ENCODE measurements around the gene TBK1.
A peak's percentile ranks its signal among the peaks of the same experiment; 100 is the strongest.

The TBK1 gene

DNA sequence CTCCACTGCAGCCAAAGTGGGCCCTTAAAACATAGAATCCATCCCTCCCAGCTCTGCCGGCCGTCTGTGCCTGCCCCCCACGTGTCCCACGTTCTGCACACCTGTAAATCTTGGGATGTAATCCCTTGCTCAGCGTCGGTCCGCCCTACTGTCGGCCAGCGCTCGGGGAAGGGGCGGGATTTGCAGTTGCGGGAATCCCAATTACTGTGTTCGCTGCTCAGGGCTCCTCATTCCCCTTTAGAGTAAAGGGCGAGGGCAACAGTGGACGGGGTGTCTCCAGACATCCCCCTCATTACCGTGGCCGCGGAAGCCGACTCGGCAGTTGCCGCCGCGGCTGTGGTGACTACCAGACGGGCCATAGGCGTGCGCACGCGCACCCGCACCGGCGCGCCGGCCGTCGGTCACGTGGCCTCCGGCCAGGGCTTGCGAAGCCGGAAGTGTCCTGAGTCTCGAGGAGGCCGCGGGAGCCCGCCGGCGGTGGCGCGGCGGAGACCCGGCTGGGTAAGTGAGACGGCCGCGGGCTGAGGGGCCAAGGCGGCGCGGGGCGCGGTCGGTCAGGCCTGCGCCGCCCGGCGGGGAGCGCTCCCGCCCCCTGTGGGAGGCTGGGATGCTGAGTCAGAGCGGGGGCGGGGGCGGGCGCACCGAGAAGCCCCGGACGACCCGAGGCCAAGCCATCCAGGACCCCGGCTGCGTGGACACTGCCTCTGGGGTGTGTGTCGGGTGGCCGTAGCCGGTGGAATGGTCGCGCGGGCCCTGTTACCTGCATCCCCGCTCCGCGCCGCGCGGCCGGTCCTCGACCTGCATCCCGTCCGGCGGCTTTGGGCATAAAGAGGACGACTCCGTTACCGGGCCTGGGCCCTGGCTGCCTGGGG, at the start of gene TBK1:
Gene TBK1, plus strand, starts transcription at position 434 of the 872 bp plus-strand sequence. CDS start 3,751 bp downstream, outside the sequence.
- DNase-seq (ENCODE audit: low read depth) = peak; percentile 32

DNA sequence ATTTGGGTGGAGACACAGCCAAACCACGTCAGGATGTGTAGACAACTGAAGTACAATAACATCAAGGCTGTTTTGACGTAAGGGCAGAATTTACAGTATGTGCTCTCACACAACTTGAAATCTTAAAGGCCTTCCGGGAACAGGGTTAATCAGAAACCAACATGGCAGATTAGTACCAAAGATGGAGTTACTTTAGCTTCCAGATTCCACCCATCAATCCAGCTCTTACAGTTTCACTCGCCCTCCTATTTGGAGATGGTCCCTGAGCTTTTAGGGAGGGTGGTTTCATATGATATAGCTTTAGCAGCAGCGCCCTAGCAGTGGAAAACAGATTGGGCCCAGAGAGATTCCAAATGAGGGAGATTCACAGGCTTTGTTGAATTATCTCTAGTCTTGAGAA, 49.7 kb upstream of the TBK1 start:
- DNase-seq (ENCODE audit: low read depth) = no peak

DNA sequence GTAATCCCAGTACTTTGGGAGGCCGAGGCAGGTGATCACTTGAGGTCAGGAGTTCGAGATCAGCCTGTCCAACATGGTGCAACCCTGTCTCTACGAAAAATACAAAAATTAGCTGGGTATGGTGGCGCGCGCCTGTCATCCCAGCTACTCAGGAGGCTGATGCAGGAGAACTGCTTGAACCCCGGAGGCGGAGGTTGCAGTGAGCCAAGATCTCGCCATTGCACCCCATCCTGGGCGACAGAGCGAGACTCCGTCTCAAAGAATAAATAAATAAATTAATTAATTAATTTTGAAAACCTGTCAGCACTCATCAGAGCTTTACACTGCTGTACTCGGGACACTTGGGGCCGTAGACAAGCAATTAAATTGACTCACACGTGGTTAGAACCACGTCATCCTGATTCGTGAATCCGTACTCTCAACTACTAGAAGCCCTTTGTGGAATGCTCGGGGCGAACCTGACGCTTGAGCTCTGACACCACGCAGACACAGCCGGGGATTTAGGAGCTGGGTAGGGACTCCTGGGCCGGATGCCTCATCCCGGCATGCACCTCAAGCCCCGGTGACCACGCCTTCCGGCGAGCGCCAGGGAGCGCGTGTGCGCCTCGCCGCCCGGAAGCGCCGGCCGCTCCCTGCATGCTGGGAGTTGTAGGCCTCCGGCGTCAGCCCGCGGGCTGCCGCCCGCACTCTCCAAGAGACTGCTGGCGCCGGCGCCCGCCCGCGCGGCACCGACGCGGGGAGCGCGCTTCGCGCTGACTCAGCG, 48.0 kb upstream of the TBK1 start, which contains the start of gene XPOT:
Gene XPOT, plus strand, starts transcription at position 686 of the 763 bp plus-strand sequence. CDS start 5,644 bp downstream, outside the sequence.
- DNase-seq (ENCODE audit: low read depth) = peak; percentile 77

DNA sequence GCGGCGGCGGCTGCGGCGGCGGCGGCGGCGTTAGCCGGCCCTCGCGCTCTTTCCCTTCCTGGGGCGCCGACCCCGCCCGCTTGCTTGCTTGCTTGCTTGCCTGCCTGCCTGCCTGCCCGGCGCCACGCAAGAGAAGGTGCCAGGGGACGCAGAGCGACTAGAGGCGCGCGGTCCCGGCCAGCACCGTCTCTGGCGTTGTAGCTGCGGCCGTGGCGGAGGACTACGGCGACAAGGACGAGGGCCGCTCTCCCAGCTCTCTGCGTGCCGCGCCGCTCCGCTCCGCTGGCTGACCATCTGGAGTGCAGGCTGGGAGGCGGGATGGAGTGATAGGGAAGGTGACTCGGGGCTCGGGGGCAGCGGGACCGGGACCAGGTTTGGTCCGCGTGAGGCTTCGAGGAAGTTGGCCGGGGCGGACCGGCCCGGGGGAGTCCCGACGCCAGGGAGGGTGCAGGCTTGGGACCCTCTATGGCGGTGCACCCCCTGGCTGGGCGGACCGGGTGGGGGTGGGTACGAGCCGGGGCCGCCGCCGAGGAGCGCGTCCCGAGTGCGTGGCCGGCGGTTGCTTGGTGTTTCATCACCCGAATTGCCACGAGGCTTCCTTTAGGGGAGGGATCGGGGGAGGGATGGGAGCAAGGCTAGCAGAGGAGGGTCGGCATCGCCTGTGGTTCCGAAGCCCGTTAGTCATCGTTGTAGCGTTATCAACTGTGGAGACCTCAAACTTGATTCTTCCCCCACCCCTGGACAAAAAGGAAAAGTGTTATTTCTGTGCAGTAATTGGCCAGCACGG, 47.3 kb upstream of the TBK1 start:
- no peak for DNase-seq (ENCODE audit: low read depth)

DNA sequence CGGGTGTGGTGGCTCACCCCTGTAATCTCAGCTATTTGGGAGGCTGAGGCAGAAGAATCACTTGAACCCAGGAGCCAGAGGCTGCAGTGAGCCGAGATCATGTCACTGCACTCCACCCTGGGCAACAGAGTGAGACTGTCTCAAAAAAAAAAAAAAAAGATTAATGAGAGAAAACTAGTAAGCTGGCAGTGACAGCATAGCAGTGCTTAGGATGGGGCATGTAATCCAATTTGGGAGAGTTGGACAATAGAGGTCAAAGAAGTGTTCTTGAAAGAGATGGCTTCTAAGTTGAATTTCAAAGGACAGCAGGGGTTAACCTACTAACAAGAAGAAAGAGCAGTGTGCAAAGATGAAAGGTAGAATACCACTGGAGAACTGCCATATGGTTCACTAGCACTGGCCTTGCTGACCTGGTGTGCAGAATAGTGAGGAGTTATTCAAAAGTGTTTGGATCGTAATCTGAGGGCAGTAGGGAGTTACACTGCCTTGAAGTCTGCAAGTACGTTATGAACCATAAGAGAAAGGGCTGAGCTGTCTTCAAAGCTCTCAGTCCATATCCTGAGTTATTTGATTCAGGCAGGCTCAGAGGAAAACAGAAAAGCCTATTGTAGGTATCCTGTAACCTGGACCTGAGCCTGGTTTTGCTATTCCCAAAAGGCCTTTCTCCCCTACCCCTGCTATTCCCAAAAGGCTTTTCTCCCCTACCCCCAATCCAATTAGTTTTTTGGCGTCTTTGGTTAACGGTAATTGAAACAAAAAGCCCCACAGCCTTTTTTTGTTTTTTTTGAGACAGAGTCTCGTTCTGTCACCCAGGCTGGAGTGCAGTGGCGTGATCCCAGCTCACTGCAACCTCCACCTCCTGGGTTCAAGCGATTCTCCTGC, 44.3 kb upstream of the TBK1 start:
- DNase-seq (ENCODE audit: low read depth) = no peak

DNA sequence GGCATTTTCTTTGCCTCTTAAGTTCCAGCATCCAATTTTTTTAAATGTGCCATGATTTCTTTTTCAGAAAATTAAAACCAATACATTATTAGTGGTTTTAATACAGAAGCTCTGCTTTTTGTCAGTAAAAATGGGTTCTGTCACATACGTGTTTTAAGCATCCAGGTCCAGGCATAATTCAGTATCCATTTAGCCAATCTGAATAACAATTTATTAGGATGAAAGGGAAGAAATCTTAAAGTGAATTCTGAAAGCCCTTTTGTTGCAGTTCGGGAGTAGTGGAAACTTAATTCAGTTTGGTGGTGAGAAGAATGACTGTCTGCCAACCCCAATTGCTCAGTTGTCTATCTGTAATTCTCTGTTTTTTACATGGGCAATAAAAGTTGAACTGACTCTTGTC, 40.5 kb upstream of the TBK1 start:
- DNase-seq (ENCODE audit: low read depth) = no peak

DNA sequence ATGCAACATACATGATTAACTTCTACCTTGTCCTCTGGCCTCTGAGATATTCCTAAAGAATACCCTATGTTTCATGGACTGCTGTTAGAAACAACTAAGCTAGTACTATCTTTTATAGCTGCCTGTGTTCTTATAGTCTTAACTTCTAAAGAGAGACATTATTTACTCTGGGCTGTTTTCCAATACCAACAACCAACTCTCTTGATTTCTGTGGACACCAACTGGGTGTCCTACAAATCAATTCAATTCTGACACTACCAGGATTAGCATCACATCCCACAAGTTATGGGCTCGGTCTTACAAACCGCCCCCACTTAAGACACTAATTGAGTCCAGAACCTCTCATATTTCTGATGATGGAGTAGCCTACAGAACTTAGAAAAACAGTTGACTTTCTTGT, 39.5 kb upstream of the TBK1 start:
- no peak for DNase-seq (ENCODE audit: low read depth)

DNA sequence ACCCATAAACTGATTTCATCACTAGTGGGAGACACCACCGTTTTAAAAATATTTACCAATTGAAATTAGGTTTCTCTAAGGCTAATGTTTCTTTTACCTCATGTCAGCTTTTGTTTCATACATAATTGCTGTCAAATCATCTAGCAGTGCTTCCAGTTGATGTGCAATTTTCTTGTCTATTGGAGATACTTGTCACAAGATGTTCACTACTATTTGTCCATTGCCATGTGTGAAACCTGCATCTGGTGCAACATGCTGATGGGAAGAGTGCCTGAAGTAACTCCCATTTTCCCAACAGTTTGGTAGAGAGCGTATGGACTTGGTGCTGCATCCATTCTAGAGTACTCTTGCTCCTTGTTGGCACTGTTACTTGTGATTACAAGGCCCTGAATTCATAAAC, 38.0 kb upstream of the TBK1 start:
- DNase-seq (ENCODE audit: low read depth) = no peak

DNA sequence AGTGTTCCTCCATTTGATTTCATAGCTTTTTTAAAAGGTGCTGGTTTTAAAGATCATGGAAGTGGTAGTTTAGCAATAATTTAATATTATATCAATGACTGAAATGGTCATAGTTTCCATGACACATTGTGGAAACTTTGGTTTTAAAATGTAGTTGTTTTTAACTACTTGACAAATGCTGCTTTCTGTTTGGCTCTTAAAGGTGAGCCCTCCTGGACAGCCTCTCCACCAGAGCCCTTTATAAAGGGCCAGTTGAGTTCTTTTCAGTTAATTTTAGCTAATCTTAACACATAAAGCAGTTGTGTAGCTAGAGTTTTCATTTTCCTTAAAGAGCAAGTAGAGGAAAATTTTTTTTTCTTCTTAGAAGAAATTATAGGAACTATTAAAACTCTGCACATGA, 33.7 kb upstream of the TBK1 start:
- no peak for DNase-seq (ENCODE audit: low read depth)

DNA sequence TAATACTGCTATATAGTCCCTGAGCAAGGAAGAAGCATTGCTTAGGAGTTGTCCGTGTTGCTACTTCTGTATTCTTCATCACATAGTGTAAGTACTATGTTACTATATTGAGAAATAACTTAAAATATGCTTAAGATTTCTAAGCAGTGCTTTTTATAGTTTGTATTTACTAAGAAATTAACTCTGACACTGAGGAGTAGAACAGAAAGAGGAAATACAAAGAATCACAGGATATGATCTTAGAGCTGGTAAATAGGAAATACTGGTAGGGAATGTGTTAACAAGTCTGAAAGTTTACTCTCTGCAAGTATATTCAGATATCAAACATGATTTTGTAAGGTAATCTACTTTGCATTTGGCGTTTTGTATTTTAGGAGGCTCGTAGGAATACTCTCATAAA, 32.2 kb upstream of the TBK1 start:
- DNase-seq (ENCODE audit: low read depth) = no peak

DNA sequence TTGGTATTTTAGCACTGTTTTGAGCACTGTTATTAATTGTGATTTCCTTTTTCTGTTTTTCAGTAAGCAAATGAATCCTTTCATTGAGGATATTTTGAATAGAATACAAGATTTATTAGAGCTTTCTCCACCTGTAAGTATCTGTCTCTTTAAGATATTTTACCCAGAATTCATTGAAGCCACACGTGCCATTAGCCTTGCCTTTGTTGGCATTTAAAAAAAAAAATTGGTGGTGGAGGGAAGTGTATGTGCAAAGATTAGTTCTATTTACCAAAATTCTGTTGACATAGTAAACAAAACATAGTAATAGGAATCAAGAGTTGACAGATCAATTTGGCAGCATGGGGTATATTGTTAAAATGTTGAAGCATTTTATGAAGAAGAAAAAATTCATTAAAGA, 23.9 kb upstream of the TBK1 start:
- DNase-seq (ENCODE audit: low read depth) = no peak

DNA sequence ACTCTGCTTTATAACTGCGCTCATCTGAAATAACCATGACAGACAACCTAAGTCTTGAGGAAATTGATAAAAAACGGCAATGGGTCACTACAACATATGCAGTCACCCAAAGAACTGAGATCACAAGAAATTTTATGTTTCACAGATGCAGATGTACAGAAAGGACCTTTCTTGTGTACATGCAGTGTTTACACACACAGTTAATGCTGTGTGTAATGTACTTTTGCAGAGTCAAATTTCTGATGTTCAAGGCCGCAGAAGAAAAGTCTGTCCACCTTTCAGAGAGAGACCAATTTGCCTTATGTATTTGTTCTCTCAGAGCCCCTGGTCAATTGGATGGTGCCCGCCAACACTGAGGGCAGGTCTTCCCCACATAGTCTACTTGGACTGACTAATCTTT, 23.0 kb upstream of the TBK1 start:
- no peak for DNase-seq (ENCODE audit: low read depth)

DNA sequence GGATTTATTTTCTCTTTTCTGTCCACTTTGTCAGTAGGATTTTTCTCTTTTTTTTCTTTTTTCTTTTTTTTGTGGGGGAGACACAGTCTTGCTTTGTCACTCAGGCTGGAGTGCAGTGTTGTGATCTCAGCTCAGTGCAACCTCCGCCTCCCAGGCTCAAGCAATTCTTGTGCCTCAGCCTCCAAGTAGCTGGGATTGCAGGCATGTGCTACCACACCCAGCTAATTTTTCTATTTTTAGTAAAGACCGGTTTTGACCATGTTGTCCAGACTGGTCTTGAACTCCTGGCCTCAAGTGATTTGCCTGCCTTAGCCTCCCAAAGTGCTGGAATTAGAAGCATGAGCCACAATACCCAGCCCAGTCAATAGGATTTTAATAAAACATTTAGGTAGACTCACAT, 21.0 kb upstream of the TBK1 start:
- no peak for DNase-seq (ENCODE audit: low read depth)

DNA sequence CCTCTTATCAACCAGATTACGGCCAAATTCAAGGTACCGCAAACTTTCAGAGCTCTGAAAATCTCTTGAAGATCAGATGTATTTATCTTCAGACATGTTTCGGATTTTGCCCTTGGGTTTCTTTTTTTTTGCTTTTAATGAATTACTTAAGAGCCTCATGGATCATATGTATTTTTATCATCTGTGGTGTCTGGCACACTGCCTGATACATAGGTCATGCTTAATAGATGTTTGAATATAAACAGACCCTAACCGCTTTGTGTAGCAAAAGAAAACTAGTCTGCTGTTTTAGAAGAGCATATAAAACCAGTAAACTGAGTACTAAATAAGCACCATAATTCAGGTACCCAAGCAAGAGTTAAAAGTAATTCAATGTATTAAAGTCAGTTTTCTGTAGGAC, 20.1 kb upstream of the TBK1 start:
- DNase-seq (ENCODE audit: low read depth) = no peak

DNA sequence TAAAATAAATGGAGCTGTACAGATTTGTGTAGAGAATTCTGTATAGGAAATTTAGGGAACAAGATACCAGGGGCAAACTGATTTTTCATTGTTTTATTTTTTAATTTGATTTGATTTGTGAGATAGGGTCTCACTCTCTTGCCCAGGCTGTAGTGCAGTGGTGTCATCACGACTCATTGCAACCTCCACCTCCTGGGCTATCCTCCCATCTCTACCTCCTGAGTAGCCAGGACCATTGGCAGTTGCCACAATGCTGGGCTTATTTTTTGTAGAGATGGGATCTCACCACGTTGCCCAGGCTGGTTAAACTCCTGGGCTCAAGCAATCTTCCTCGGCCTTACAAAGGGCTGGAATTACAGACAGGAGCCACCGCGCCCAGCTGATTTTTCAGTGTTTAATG, 18.0 kb upstream of the TBK1 start:
- DNase-seq (ENCODE audit: low read depth) = no peak

DNA sequence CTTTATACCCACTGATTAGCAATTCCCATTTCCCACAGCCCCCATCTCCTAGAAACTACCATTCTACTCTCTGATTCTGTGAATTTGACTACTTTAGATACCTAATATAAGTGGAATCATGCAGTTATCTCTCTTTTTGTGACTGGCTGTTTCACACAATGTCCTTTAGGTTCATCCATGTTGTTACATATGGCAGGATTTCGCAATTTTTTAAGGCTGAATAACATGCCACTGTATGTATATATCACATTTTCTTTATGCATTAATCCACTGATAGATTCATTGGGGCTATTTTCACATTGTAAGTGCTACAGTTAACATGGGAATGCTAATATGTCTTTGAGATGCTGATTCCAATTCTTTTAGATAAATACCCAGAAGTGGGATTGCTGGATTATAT, 11.8 kb upstream of the TBK1 start:
- DNase-seq (ENCODE audit: low read depth) = no peak

DNA sequence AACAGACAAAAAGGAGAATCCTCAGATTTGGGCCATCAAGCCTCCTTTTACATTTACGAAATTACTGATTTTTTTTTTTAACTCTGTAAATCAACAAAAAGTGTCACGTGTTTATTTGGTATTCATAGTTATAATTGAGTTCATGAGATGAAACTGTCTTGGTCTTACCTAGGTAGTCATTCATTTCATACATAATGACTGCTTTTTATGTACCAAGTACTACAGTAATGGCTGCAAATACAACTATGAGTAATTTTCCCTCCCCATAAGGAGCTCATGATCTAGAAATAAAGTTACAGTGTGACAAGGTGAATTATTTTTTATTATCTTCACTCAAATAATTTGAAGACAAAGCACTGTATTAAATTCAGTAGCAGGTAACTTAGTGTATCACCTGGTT, 6.4 kb upstream of the TBK1 start:
- DNase-seq (ENCODE audit: low read depth) = no peak

DNA sequence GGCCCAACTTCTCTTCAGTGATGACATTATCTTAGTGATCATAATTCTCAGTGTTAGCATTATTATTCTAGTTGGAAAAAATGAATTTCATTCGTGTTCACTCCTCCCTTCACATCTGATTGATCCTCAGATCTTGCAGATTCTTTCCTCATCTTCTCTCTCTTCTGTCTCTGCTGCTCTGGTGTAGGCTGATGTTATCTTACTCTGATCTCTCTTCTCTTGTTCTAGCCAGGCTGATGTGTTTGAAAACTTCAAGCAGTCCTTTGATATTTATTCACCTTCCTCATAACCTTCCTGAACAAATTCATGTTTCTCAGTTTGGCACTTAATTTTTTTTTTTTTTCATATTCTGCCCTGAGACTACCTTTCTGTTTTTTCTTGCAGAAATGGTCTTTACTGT, 5.6 kb upstream of the TBK1 start:
- no peak for DNase-seq (ENCODE audit: low read depth)

DNA sequence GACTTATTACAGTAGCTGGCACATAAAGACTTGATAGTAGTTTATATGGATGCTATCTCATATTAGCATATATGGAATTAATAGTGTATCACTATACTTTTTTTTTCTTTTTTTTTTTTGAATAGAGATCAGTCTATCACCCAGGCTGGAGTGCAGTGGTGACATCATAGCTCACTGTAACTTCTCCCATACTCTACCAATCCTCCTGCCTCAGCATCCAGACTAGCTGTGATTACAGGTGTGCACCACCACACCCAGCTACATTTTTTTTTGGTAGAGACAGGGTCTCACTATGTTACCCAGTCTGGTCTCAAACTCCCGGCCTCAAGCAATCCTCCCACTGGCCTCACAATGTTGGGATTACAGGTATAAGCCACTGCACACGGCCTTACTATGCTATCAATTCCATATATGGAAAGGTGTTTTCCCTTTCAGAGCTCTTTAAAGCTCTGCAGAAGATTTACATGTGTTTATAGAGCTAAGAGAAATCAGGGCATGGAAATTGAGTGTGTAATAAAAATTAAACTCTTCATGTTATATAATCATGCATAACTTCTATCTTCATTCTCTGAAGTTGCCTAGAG, 1.8 kb upstream of the TBK1 start:
- no peak for DNase-seq (ENCODE audit: low read depth)

DNA sequence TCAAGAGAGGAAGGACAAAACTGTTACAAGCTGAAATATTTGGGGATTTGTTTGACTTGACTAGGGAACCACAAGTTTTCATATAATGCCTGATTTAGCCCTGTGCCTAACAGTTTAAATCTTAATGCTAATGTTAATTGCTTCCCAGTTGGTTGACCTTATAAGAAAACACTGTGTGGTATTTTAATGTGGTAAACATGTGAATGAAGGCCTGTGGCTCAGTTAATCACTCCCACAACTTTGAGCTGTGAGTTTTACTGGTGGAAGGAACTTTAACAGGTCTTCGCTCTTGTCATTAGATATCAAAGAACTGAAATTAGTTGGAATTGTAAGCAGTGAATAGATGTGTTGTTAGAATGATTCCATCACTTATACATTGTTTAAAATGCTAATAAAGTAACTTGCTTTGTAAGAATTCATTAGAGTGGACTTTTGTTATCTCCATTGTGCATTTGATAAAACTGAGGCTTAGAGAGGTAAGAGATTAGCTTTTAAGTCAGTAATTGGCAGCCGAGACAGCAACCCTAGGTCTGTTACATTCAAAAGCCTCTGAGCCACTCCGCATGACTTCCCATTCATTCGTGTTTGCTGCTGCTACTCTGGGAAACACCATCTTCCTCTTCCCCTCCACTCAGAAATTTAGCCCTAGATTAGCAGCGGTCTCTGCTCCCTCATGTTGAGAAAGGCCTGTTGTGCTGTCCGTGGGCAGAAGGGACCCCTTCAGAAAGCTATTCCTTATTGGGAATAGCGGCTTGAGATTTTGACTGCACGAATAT, 1.0 kb upstream of the TBK1 start:
- no peak for DNase-seq (ENCODE audit: low read depth)
